ENCODE data around the gene TNFRSF18.

- TF ChIP-seq, protein P1, sequence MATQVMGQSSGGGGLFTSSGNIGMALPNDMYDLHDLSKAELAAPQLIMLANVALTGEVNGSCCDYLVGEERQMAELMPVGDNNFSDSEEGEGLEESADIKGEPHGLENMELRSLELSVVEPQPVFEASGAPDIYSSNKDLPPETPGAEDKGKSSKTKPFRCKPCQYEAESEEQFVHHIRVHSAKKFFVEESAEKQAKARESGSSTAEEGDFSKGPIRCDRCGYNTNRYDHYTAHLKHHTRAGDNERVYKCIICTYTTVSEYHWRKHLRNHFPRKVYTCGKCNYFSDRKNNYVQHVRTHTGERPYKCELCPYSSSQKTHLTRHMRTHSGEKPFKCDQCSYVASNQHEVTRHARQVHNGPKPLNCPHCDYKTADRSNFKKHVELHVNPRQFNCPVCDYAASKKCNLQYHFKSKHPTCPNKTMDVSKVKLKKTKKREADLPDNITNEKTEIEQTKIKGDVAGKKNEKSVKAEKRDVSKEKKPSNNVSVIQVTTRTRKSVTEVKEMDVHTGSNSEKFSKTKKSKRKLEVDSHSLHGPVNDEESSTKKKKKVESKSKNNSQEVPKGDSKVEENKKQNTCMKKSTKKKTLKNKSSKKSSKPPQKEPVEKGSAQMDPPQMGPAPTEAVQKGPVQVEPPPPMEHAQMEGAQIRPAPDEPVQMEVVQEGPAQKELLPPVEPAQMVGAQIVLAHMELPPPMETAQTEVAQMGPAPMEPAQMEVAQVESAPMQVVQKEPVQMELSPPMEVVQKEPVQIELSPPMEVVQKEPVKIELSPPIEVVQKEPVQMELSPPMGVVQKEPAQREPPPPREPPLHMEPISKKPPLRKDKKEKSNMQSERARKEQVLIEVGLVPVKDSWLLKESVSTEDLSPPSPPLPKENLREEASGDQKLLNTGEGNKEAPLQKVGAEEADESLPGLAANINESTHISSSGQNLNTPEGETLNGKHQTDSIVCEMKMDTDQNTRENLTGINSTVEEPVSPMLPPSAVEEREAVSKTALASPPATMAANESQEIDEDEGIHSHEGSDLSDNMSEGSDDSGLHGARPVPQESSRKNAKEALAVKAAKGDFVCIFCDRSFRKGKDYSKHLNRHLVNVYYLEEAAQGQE (IDR thresholded peaks at IDR 0.05; ENCODE audit: insufficient read depth in 1 of 2, low read depth in 2 of 2, low read length in 2 of 2) = no peak
- no peak for TF ChIP-seq SIN3A (IDR thresholded peaks at IDR 0.05; ENCODE audit: borderline replicate concordance, insufficient read depth, low read length)
- no peak for TF ChIP-seq POLR2AphosphoS5 (IDR thresholded peaks at IDR 0.05; ENCODE audit: low read depth, low read length)
- no peak for TF ChIP-seq TAF1 (IDR thresholded peaks at IDR 0.05; ENCODE audit: borderline replicate concordance, insufficient read depth, low read length)
Observed at GRCh38 chr1:1250786-1251284, 44.4 kb upstream of the TNFRSF18 start.

All from PFSK-1 (cell line).